SU-DHL-6 (cell line): ENCODE data around the gene GGT6.

Experiments
- CTCF ChIP-seq: fragments of 200-600 bp; sonication (generic); IDR thresholded peaks from one replicate; pipeline ENCODE4 v1.5.1; 2017; ENCODE audit warnings: antibody characterized with exemption, mild to moderate bottlenecking, low read length, moderate library complexity; ENCODE audit not compliant: insufficient read depth, poor library complexity, severe bottlenecking
- EZH2phosphoT487 ChIP-seq: fragments of 200-600 bp; sonication (generic), shearing (Covaris generic); conservative IDR thresholded peaks from 2 replicates; pipeline ENCODE4 v1.6.1; 2018; ENCODE audit warnings: mild to moderate bottlenecking, antibody characterized with exemption, low read length, moderate library complexity, mixed read lengths

- no peak for TF ChIP-seq CTCF
- TF ChIP-seq EZH2phosphoT487, result no peak
Measured at GRCh38 chr17:4530799-4531730, 29.3 kb downstream of the GGT6 start.
